Measurements from ENCODE around the gene APBB1IP. TPM values are rescaled to one million over a fixed set of nuclear protein-coding genes. Genes with fewer than 3 reads are reported as not detected.
A peak's percentile ranks its signal among the peaks of the same experiment; 100 is the strongest.

APBB1IP gene
- total RNA-seq, 1 donor from 2014 or later: not detected

DNA sequence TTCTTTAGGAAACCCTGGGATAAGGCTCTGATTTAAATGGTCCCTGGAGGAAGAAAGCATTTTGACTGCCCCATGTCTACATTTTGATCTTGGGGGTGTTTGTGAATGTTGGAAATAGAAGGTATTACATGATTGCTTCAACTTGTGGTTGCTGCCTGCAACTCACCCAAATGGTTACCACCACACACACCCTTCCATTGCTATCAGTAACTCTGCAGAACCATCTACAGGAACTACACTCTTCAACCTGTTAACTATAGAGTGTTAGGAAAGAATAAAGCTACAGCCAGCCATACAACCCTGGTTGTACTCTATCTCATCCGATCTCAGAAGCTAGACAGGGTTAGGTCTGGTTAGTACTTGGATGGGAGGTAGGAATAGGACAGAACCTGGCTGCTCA, 71.2 kb downstream of the APBB1IP start:
- Histone ChIP-seq H3K4me3 (no peak overlapping the region), H3K79me2 (ENCODE audit: low read depth) (no peaks in the 10 kb centered on the region), H3K27ac (no peak overlapping the region), H3K9ac (no peak overlapping the region), H2AFZ (replicated peaks) (no peak overlapping the region), H3K4me2 (no peak overlapping the region), H3K4me1 (no peaks in the 10 kb centered on the region), H3K9me3 (ENCODE audit: low read depth) (no peaks in the 10 kb centered on the region), H3K36me3 (no peaks in the 10 kb centered on the region), H3F3A (ENCODE audit: low read depth) (no peaks in the 10 kb centered on the region), H3K27me3 (no peaks in the 10 kb centered on the region), H4K20me1 (ENCODE audit: low read depth) (no peaks in the 10 kb centered on the region)
- DNase-seq (ENCODE audit: low spot score): no peak
- Mint-ChIP-seq H3K36me3 (no peaks in the 10 kb centered on the region), H3K4me3 (no peak overlapping the region), H3K9me3 (peaks cover 3% of the 10 kb centered on the region), H3K4me1 (no peaks in the 10 kb centered on the region), H3K27me3 (ENCODE audit: insufficient read depth, low read depth) (no peaks in the 10 kb centered on the region), H3K27ac (no peak overlapping the region)
- no peak for TF ChIP-seq EZH2phosphoT487 (IDR thresholded peaks at IDR 0.05)
- no peak for TF ChIP-seq EZH2 (IDR thresholded peaks at IDR 0.05)
- TF ChIP-seq, protein P1, sequence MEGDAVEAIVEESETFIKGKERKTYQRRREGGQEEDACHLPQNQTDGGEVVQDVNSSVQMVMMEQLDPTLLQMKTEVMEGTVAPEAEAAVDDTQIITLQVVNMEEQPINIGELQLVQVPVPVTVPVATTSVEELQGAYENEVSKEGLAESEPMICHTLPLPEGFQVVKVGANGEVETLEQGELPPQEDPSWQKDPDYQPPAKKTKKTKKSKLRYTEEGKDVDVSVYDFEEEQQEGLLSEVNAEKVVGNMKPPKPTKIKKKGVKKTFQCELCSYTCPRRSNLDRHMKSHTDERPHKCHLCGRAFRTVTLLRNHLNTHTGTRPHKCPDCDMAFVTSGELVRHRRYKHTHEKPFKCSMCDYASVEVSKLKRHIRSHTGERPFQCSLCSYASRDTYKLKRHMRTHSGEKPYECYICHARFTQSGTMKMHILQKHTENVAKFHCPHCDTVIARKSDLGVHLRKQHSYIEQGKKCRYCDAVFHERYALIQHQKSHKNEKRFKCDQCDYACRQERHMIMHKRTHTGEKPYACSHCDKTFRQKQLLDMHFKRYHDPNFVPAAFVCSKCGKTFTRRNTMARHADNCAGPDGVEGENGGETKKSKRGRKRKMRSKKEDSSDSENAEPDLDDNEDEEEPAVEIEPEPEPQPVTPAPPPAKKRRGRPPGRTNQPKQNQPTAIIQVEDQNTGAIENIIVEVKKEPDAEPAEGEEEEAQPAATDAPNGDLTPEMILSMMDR (IDR thresholded peaks at IDR 0.05): no peak

DNA sequence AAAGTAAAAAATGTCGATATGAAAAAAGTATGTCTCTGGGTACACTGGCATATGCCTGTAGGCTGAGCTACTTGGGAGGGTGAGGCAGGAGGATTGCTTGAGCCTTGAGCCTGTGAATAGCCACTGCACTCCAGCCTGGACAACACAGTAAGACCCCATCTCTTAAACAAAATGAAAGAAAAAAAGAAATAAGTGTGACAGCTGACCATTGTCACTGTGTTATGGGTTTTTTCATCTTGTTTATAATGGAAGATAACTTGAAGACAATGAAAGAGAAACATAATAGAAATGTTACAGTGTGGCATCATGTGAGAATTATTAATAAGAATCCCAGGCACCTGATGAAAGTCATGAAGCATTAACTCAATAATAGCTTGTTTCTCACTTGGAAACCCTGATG, 75.0 kb downstream of the APBB1IP start:
- no peak for DNase-seq (ENCODE audit: low spot score)
- no peak overlapping the region for H3K9ac ChIP-seq
- no peak overlapping the region for H3K4me3 ChIP-seq
- H3K9me3 Mint-ChIP-seq: peaks cover 3% of the 10 kb centered on the region
- peaks cover 12% of the 10 kb centered on the region for H3K4me1 Mint-ChIP-seq
- no peaks in the 10 kb centered on the region for H3K27me3 ChIP-seq
- H3K79me2 ChIP-seq (ENCODE audit: low read depth): no peaks in the 10 kb centered on the region
- H3K4me1 ChIP-seq: peaks cover 14% of the 10 kb centered on the region
- no peaks in the 10 kb centered on the region for H3F3A ChIP-seq (ENCODE audit: low read depth)
- H3K36me3 ChIP-seq: no peaks in the 10 kb centered on the region
- no peaks in the 10 kb centered on the region for H3K27me3 Mint-ChIP-seq (ENCODE audit: insufficient read depth, low read depth)
- no peak overlapping the region for H3K4me2 ChIP-seq
- H3K27ac ChIP-seq: no peak overlapping the region
- no peak overlapping the region for H3K4me3 Mint-ChIP-seq
- no peaks in the 10 kb centered on the region for H3K36me3 Mint-ChIP-seq
- H3K9me3 ChIP-seq (ENCODE audit: low read depth): no peaks in the 10 kb centered on the region
- TF ChIP-seq EZH2phosphoT487 (IDR thresholded peaks at IDR 0.05) (no peak), EZH2 (IDR thresholded peaks at IDR 0.05) (no peak)
- TF ChIP-seq, protein P1 (IDR thresholded peaks at IDR 0.05): no peak
- H4K20me1 ChIP-seq (ENCODE audit: low read depth): no peaks in the 10 kb centered on the region
- no peak overlapping the region for H3K27ac Mint-ChIP-seq
- H2AFZ ChIP-seq (replicated peaks): no peak overlapping the region

DNA sequence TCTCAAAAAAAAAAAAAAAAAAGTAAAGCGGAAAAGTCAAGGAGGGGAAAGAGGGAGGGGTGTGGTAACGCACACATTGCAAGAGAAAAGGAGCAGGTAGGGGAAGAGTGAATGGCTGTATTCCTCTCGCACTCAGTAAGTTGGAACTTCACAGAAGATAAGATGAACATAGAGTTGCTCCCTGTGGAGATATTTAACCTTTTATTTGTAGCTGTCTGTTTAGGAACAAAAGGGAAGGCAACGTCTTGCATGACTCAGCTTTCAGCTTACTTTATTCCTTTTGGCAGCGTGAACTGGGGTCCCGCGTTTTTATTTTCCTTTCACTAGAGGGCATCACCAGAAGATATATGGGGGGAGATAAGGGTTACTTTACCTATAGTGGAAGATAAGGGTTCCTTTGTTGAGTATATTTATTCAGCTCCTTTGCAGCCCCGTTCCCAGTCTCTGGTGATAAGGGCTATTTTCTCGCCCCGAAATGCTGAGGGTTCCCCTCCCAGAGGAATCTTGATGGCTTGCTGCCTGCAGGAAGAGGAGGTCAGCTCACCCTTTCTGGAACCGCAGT, 78.5 kb downstream of the APBB1IP start:
- peak overlapping the region; percentile 54 for H3K4me2 ChIP-seq
- no peaks in the 10 kb centered on the region for H4K20me1 ChIP-seq (ENCODE audit: low read depth)
- no peaks in the 10 kb centered on the region for H3K27me3 ChIP-seq
- H3F3A ChIP-seq (ENCODE audit: low read depth): peaks cover 18% of the 10 kb centered on the region
- peak; percentile 11 for DNase-seq (ENCODE audit: low spot score)
- Mint-ChIP-seq H3K27ac (no peak overlapping the region), H3K27me3 (ENCODE audit: insufficient read depth, low read depth) (peaks cover 4% of the 10 kb centered on the region), H3K4me3 (no peak overlapping the region), H3K9me3 (peaks cover 3% of the 10 kb centered on the region), H3K4me1 (peaks cover 12% of the 10 kb centered on the region), H3K36me3 (no peaks in the 10 kb centered on the region)
- peaks cover 3% of the 10 kb centered on the region for H3K36me3 ChIP-seq
- H3K4me1 ChIP-seq: peaks cover 29% of the 10 kb centered on the region
- TF ChIP-seq EZH2 (IDR thresholded peaks at IDR 0.05): no peak
- TF ChIP-seq, protein P1 (IDR thresholded peaks at IDR 0.05): peak; percentile 12
- no peak overlapping the region for H3K4me3 ChIP-seq
- H3K79me2 ChIP-seq (ENCODE audit: low read depth): no peaks in the 10 kb centered on the region
- H3K9ac ChIP-seq: no peak overlapping the region
- no peaks in the 10 kb centered on the region for H3K9me3 ChIP-seq (ENCODE audit: low read depth)
- no peak overlapping the region for H3K27ac ChIP-seq
- peak overlapping the region; percentile 57 for H2AFZ ChIP-seq (replicated peaks)
